Activated CD4-positive, alpha-beta T cell treated with anti-CD3 and anti-CD28 coated beads for 24 hours (primary cell): ENCODE data around the gene MME.
"Not testable (repeated sequence)": the region's sequence is repeated elsewhere in the genome, so short reads cannot be mapped to it uniquely, and the experiment has no call there.

Experiments
- DNase-seq, 2 donors: peaks; one replicate each; pipeline ENCODE4 v3.0.0-alpha.2; 2020; ENCODE audit warnings: low read depth in 2 of 2

Gene MME

GRCh38 chr3:155084567-155084966, 4.4 kb downstream of the MME start:
- DNase-seq = no peak

DNA sequence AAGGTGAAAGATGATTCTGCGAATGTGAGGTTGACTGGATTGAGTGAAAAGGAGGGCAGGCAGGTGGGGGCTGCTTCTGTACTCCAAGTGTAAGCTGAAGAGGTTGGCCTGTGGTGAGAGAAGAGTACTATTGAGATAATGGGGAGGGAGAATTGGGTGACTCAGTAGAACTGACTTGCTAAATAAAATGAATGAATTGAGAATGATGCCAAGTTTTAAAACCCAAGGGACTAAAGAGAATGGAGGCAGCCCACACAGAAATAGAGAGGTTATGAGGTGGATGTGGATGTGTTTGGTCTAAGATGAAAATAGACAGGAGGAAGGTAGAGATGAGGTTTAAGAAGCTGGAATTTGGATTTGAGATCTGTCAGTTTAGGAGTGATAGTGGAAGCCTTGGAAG, 5.9 kb downstream of the MME start:
- DNase-seq = no peak

DNA sequence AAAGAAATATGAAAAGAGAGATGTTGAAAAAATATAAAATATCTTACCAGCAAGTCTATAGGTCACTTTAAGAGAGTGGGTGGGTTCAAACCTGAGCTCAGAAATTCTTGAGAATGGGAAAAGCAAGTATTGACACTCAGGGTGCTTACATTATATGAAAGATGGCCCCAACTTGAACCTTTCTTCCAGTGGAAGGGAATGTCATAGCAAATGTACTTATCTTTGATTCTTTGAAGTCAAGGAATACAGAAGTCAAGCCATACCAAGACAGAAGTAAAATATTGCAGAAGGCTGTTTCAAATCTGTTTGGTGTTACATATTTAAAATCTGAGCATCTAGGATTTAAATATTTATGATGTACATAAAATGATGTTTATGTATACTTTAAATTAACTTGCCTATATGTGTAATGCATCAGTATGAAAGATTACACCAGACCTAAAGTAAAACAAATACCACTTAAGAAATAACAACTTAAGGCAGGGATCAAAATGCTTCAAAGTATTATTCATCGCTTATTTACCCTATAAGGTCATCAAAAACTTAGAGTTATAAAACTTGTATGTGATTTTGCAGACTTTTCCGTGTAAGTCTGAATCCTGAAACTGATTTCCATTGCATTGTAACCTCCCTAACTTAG, 8.7 kb downstream of the MME start:
- DNase-seq = no peak

DNA sequence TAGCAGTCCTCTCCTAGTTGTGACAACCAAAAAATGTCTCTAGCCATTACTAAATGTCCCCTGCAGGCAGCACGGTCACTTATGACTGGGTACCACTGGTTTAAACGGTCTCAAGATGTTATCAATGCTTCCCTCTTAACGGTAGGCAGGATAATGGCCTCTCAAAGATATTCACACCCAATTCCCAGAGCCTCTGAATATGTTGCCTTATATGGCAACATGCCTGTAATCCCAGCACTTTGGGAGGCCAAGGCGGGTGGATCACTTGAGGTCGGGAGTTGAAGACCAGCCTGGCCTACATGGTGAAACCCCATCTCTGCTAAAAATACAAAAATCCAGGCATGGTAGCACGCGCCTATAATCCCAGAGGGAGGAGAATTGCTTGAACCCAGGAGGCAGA, 9.4 kb downstream of the MME start:
- DNase-seq = no peak

GRCh38 chr3:155093261-155093660, 13.1 kb downstream of the MME start:
- no peak for DNase-seq

DNA sequence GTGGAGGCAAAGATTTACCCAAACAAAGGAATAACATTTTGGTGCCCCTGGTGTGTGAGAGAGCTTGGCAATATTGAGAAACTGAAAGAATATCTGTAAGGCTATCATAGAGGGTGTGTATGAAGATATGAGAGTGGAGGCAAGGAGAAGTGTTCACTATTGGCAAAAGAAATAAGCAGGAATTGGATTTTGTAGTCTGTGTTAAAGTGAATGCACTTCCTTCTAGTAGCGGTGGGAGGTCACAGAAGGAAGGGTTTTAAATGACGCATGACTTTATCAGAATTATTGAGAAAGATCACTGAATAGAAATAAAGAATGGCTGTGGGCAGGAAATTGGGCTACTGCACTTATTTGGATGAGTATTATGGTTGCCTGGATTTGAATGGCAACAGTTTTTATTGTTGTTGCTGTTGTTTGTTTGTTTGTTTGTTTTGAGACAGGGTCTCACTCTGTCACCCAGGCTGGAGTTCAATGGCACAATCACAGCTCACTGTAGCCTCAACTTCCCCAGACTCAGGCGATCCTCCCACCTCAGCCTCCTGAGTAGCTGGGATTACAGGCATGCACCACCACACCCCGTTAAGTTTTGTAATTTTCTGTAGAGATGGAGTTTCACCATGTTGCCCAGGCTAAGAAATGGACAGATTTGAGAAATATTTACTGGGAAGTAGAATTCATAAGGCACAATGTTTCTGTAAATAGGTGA, 16.3 kb downstream of the MME start:
- DNase-seq = no peak

GRCh38 chr3:155097009-155097349, 16.9 kb downstream of the MME start:
- no peak for DNase-seq

GRCh38 chr3:155101398-155101797, 21.3 kb downstream of the MME start:
- DNase-seq = no peak

- DNase-seq = no peak
Observed at GRCh38 chr3:155102329-155102728, 22.2 kb downstream of the MME start.

- no peak for DNase-seq
Observed at GRCh38 chr3:155103686-155104085, 23.6 kb downstream of the MME start.

- no peak for DNase-seq
Observed at GRCh38 chr3:155106119-155106518, 26.0 kb downstream of the MME start.

GRCh38 chr3:155110022-155110421, 29.9 kb downstream of the MME start:
- no peak for DNase-seq

DNA sequence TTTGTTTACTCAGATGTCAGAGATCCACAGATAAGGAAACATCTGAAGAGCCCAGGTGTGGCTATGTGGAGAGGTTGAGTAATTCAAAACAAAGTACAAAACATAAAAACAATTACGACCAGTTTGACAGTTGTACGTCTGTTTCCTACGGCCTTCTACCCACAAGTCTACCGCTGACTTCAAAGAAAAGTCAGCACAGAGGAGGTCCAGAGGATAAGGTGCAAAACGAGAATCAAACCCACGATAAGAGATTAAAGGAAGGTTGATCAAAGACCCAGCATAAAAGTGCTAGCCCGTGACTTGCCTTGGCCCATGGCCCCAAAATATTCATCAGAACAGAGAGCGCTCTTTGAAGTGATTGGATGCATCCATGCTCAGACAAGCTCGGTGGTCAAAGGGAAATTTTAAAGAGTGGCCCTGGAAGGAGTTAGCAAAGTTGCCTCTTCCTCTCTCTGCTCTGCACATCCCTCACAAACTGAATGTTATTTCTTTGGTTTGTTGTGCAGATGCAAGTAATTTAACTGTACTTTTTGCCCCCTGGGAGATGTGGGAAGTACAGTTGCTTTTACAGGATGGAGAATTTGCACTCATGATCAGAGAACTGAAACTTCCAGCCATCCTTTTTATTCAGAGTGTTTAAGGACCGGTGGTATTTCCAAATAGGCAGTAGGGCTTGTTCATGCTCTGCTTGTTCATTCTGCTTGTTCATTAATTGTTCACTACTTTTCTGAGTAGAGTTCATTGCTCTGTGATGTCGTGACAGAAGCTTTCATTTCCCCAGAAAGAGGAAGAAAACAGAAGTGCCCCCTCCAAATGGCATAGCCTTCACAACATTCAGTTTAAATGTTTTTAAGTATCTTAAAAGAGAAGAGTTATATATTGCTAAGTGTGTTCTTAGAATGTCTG, 31.1 kb downstream of the MME start:
- DNase-seq = no peak

DNA sequence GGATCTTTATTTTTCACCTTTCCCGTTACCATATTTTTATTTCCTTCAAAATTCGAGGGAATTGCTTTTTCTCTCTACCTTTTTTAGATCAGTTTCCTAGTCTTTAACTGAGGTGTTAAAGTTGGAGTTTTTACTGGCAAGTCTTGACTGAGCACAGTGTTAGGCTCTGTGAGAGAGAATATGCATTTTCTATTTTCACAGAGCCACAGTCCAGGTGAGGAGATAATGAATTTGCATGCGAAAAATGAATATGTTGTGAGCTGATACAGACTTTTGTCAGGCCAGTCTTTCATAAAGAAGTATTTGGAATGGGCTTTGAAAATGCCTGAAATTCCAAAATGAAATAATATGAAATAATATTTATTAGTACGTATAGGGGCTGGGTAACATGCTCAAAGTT, 31.9 kb downstream of the MME start:
- DNase-seq = no peak

DNA sequence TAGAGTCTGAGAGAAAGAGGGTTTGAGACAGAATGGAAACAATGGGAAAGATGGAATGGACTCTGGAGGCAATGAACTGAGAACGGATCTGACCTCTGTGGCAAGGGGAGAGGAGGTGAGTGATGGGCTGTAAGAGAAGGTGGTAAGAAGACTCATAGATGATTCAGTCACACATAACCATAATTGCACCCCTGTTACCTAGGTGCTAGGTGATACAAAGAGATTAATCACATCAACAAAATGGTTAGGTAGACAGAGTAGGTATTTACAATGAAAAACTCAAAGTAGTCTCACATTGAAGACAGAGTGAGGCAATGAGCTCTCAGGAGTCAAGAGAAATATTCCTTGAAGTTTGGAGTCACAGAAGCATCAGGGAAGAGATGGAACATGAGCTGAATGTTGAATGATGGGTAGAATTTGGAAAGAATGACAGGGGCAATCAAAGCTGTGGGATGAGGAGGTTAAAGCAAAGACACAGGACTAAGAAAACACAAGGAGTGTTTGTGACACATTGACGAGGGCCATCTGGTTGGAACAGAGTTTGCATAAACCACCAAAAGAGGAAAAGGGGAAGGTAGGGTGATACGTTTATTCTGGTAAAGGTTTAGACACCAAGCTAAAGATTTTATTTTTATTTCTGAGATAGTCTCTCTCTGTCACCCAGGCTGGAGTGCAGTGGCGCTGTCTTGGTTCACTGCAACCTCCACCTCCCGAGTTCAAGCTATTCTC, 32.7 kb downstream of the MME start:
- DNase-seq = no peak

- not testable (repeated sequence) for DNase-seq
Observed at GRCh38 chr3:155124745-155125144, 44.6 kb downstream of the MME start.

- DNase-seq = no peak
Observed at GRCh38 chr3:155129396-155129795, 49.3 kb downstream of the MME start.

GRCh38 chr3:155130001-155130400, 49.9 kb downstream of the MME start:
- no peak for DNase-seq

DNA sequence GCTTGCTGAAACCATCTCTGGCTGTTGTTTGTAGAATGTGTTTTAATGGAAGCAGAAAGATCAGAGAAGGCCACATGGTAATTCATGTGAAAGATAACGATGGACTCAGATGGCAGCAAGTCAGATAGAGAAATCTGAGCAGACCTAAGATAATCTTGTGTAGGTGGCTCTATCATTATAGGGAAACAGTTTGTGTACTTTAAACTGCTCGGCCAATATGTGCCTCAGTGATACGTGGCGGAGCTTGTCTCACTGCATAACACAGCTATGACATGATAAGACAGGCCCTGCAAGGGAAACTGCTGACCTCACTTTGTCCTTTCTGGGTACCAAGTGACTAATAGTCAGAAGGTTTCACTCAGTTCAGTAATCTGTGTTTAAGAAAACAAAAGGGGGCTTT, 51.0 kb downstream of the MME start:
- no peak for DNase-seq

DNA sequence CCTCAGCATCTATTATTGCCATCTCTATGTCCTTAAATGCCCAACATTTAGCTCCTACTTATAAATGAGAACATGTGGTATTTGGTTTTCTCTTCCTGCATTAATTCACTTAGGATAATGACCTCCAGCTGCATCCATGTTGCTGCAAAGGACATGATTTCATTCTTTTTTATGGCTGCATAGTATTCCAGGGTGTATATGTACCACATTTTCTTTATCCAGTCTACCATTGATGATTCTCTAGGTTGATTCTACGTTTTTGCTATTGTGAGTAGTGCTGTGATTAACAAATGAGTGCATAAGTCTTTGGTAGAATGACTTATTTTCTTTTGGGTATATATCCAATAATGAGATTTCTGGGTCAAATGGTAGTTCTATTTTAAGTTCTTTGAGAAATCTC, 54.2 kb downstream of the MME start:
- not testable (repeated sequence) for DNase-seq

DNA sequence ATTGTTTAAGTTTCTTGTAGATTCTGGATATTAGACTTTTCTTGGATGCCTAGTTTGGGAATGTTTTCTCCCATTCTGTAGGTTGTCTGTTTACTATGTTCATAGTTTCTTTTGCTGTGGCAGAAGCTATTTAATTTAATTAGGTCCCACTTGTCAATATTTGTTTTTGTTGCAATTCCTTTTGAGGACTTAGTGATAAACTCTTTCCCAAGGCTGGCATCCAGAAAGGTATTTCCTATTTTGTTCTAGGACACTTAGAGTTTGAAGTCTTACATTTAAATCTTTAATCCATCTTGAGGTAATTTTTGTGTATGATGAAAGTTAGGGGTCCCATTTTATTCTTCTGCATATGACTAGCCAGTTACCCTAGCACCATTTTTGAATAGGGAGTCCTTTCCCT, 54.9 kb downstream of the MME start:
- no peak for DNase-seq

GRCh38 chr3:155138677-155139076, 58.6 kb downstream of the MME start:
- DNase-seq = no peak
